ENCODE data around the gene FBXO38. TPM values are rescaled to one million over a fixed set of nuclear protein-coding genes. Genes with fewer than 3 reads are reported as not detected.

The FBXO38 gene
- total RNA-seq, 2 experiments from 2014 or later = 37.6 to 49.5 TPM

GRCh38 chr5:148353634-148354033 lies 30.1 kb upstream of the FBXO38 start:
- ChIA-PET CTCF (ENCODE audit: unreplicated experiment) (no interaction called here), POLR2A (no interaction called here)
- DNase-seq (ENCODE audit: low spot score) = no peak
- H3K36me3 ChIP-seq (ENCODE audit: insufficient read depth, low read length) = no peaks in the 10 kb centered on the region
- H3K9me2 ChIP-seq (ENCODE audit: insufficient read depth, low read length) = no peaks in the 10 kb centered on the region
- no peaks in the 10 kb centered on the region for H3K4me1 ChIP-seq (ENCODE audit: insufficient read depth, low read length, poor library complexity, severe bottlenecking)
- TF ChIP-seq, protein P1, sequence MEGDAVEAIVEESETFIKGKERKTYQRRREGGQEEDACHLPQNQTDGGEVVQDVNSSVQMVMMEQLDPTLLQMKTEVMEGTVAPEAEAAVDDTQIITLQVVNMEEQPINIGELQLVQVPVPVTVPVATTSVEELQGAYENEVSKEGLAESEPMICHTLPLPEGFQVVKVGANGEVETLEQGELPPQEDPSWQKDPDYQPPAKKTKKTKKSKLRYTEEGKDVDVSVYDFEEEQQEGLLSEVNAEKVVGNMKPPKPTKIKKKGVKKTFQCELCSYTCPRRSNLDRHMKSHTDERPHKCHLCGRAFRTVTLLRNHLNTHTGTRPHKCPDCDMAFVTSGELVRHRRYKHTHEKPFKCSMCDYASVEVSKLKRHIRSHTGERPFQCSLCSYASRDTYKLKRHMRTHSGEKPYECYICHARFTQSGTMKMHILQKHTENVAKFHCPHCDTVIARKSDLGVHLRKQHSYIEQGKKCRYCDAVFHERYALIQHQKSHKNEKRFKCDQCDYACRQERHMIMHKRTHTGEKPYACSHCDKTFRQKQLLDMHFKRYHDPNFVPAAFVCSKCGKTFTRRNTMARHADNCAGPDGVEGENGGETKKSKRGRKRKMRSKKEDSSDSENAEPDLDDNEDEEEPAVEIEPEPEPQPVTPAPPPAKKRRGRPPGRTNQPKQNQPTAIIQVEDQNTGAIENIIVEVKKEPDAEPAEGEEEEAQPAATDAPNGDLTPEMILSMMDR (conservative IDR thresholded peaks at IDR 0.05; ENCODE audit: low read length) = no peak
- no peak for TF ChIP-seq EZH2phosphoT487 (IDR thresholded peaks at IDR 0.05; ENCODE audit: borderline replicate concordance, low read depth, low read length)
- H3K27ac ChIP-seq (ENCODE audit: low read depth, low read length, poor library complexity, severe bottlenecking) = no peak overlapping the region
- no TSS peak for BruUV-seq (replicated peaks)
- no peaks in the 10 kb centered on the region for H3K9me3 ChIP-seq (ENCODE audit: low read length)
- H3K4me3 ChIP-seq (ENCODE audit: low read depth, low read length, poor library complexity, severe bottlenecking) = no peak overlapping the region
- intact Hi-C loops (cut with micrococcal nuclease; ENCODE audit: unreplicated experiment) = no loop called here
- no peaks in the 10 kb centered on the region for H4K20me1 ChIP-seq (ENCODE audit: insufficient read depth, low read length)
- H2AFZ ChIP-seq (ENCODE audit: low read length) = no peak overlapping the region
- H3K4me2 ChIP-seq (ENCODE audit: low read length) = no peak overlapping the region
- H3K79me2 ChIP-seq (ENCODE audit: insufficient read depth, low read depth, low read length) = no peaks in the 10 kb centered on the region

DNA sequence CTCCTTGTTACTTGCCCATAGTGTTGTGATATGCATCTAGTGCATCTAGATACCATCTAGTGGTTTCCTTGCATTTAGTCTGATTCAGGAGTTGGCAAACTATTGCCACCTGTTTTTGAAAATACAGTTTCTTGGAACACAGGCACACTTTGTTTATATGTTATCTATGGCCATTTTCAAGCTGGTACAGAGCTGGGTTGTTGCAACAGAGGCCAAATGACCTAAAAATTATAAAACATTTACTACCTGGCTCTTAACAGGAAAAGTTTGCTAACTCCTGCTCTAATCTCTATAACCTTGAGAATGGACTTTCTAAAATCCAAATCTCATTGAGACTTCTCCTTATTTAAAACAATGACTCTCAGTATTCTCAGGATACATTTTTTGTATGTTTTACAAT lies 19.4 kb upstream of the FBXO38 start:
- CTCF ChIA-PET (ENCODE audit: unreplicated experiment) = no interaction called here
- TF ChIP-seq EZH2phosphoT487 (IDR thresholded peaks at IDR 0.05; ENCODE audit: borderline replicate concordance, low read depth, low read length) = no peak
- TF ChIP-seq, protein P1 (conservative IDR thresholded peaks at IDR 0.05; ENCODE audit: low read length) = no peak

DNA sequence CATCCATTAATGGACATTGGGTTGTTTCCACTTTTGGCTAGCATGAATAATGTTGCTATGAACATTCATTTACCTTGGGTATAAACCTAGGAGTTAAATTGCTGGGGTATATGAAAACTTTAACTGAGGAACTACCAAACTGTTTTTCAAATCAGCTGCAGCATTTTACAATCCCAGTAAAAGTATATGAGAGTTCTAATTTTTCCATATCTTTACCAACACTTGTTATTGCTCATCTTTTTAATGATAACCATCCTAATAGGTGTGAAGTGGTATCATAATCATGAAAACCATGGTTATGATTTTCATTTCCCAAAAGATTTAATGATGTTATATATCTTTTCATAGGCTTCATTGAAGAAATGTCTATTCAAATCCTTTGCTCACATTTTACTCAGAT lies 15.5 kb upstream of the FBXO38 start:
- BruUV-seq (replicated peaks) = no TSS peak
- no peaks in the 10 kb centered on the region for H4K20me1 ChIP-seq (ENCODE audit: insufficient read depth, low read length)
- H3K27ac ChIP-seq (ENCODE audit: low read depth, low read length, poor library complexity, severe bottlenecking) = no peak overlapping the region
- intact Hi-C loops (cut with micrococcal nuclease; ENCODE audit: unreplicated experiment) = no loop called here
- H3K9me3 ChIP-seq (ENCODE audit: low read length) = no peaks in the 10 kb centered on the region
- no peak overlapping the region for H3K4me3 ChIP-seq (ENCODE audit: low read depth, low read length, poor library complexity, severe bottlenecking)
- no peaks in the 10 kb centered on the region for H3K4me1 ChIP-seq (ENCODE audit: insufficient read depth, low read length, poor library complexity, severe bottlenecking)
- no peaks in the 10 kb centered on the region for H3K9me2 ChIP-seq (ENCODE audit: insufficient read depth, low read length)
- TF ChIP-seq, protein P1 (conservative IDR thresholded peaks at IDR 0.05; ENCODE audit: low read length) = no peak
- no peak for TF ChIP-seq EZH2phosphoT487 (IDR thresholded peaks at IDR 0.05; ENCODE audit: borderline replicate concordance, low read depth, low read length)
- ChIA-PET CTCF (ENCODE audit: unreplicated experiment) (no interaction called here), POLR2A (no interaction called here)
- no peak overlapping the region for H2AFZ ChIP-seq (ENCODE audit: low read length)
- H3K4me2 ChIP-seq (ENCODE audit: low read length) = no peak overlapping the region
- H3K36me3 ChIP-seq (ENCODE audit: insufficient read depth, low read length) = no peaks in the 10 kb centered on the region
- DNase-seq (ENCODE audit: low spot score) = no peak
- H3K79me2 ChIP-seq (ENCODE audit: insufficient read depth, low read depth, low read length) = no peaks in the 10 kb centered on the region

More for the DNA sequence above, 19.4 kb upstream of the FBXO38 start:
- no peak overlapping the region for H3K27ac ChIP-seq (ENCODE audit: low read depth, low read length, poor library complexity, severe bottlenecking)
- no peak overlapping the region for H3K4me3 ChIP-seq (ENCODE audit: low read depth, low read length, poor library complexity, severe bottlenecking)
- no peak for DNase-seq (ENCODE audit: low spot score)
- H3K4me2 ChIP-seq (ENCODE audit: low read length) = no peak overlapping the region
- H3K4me1 ChIP-seq (ENCODE audit: insufficient read depth, low read length, poor library complexity, severe bottlenecking) = no peaks in the 10 kb centered on the region
- no peaks in the 10 kb centered on the region for H4K20me1 ChIP-seq (ENCODE audit: insufficient read depth, low read length)
- H3K9me3 ChIP-seq (ENCODE audit: low read length) = no peaks in the 10 kb centered on the region
- POLR2A ChIA-PET = no interaction called here
- no peaks in the 10 kb centered on the region for H3K36me3 ChIP-seq (ENCODE audit: insufficient read depth, low read length)
- no peak overlapping the region for H2AFZ ChIP-seq (ENCODE audit: low read length)
- no peaks in the 10 kb centered on the region for H3K79me2 ChIP-seq (ENCODE audit: insufficient read depth, low read depth, low read length)
- intact Hi-C loops (cut with micrococcal nuclease; ENCODE audit: unreplicated experiment) = no loop called here
- BruUV-seq (replicated peaks) = no TSS peak
- H3K9me2 ChIP-seq (ENCODE audit: insufficient read depth, low read length) = no peaks in the 10 kb centered on the region
